Testis (tissue), 2 donors: Measurements from ENCODE around the gene CALCA.

ENCODE experiments used
- POLR2A ChIP-seq: fragments of 450-650 bp; IDR thresholded peaks from one replicate; pipeline ENCODE4 v1.6.1; 2017; ENCODE audit warnings: antibody characterized with exemption, mild to moderate bottlenecking, moderate library complexity
- TF ChIP-seq, protein P1 (sequence below), 3 experiments: fragments of 450-650 bp in 2 of 3; fragments of 200-600 bp in 1 of 3; sonication (generic) in 1 of 3; IDR thresholded peaks; one replicate each; pipeline ENCODE4 v1.5.1; 2016 to 2019; ENCODE audit warnings: antibody characterized with exemption in 3 of 3, mild to moderate bottlenecking in 2 of 3, moderate library complexity in 1 of 3

DNA sequence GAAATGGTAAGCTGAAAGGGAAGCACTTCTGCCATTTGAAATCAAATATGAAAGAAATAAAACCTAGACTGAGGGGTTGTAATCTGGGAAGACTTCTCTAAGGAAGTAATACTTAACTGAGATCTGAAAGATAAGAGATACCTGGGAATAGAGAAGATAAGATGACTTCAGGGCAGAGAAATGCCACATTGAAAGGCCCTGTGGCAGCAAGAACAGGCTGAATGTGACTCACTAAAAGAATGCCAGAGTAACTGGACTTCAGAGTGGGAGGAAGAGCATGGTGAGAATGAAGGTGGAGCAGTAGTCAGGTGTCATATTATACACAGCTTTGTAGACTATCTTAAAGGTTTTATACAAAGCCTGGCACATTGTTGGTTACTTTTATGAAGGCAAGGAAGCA is 17.6 kb downstream of the CALCA start:
- TF ChIP-seq POLR2A = no peak
- TF ChIP-seq, protein P1, sequence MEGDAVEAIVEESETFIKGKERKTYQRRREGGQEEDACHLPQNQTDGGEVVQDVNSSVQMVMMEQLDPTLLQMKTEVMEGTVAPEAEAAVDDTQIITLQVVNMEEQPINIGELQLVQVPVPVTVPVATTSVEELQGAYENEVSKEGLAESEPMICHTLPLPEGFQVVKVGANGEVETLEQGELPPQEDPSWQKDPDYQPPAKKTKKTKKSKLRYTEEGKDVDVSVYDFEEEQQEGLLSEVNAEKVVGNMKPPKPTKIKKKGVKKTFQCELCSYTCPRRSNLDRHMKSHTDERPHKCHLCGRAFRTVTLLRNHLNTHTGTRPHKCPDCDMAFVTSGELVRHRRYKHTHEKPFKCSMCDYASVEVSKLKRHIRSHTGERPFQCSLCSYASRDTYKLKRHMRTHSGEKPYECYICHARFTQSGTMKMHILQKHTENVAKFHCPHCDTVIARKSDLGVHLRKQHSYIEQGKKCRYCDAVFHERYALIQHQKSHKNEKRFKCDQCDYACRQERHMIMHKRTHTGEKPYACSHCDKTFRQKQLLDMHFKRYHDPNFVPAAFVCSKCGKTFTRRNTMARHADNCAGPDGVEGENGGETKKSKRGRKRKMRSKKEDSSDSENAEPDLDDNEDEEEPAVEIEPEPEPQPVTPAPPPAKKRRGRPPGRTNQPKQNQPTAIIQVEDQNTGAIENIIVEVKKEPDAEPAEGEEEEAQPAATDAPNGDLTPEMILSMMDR (IDR thresholded peaks at IDR 0.05) = no peak
